HAP-1 (cell line): Measurements from ENCODE around the gene HIPK2.

Experiments
- DNase-seq, 2 experiments: peaks; one replicate each; pipeline ENCODE4 v3.0.0-alpha.2; 2016 to 2020; ENCODE audit warnings: low spot score in 2 of 2
- H3K27me3 ChIP-seq: fragments of 250-450 bp; sonication (Bioruptor Pico); 2 replicates; pipeline ENCODE4 v1.5.1; 2020; ENCODE audit warnings: low read depth, mild to moderate bottlenecking, moderate library complexity
- H3K36me3 ChIP-seq: fragments of 250-450 bp; sonication (Bioruptor Pico); replicated peaks from 2 replicates; pipeline ENCODE4 v1.5.1; 2020; ENCODE audit warnings: mild to moderate bottlenecking
- H3K4me1 ChIP-seq: fragments of 250-450 bp; sonication (Bioruptor Pico); 2 replicates; pipeline ENCODE4 v1.5.1; 2020; ENCODE audit warnings: mild to moderate bottlenecking
- H3K4me3 ChIP-seq: fragments of 250-450 bp; sonication (Bioruptor Pico); 2 replicates; pipeline ENCODE4 v1.5.1; 2020; ENCODE audit warnings: mild to moderate bottlenecking, moderate library complexity
- H3K9me3 ChIP-seq: fragments of 250-450 bp; sonication (Bioruptor Pico); 2 replicates; pipeline ENCODE4 v1.5.1; 2020; ENCODE audit warnings: mild to moderate bottlenecking, moderate library complexity
- in situ Hi-C: fragments of 300-500 bp; cut with MboI; formaldehyde crosslinking; loops from 3 replicates; pipeline ENCODE4 v1.14.3; 2020; ENCODE audit warnings: low sequenced_read_pairs, inconsistent platforms, mixed read lengths

HIPK2 gene

GRCh38 chr7:139591550-139592195, 186.1 kb downstream of the HIPK2 start:
- in situ Hi-C loops: no loop called here
- Histone ChIP-seq H3K27me3 (no peaks in the 10 kb centered on the region), H3K36me3 (peaks cover 4% of the 10 kb centered on the region; the same call in 1 of the 2 replicates), H3K9me3 (no peaks in the 10 kb centered on the region), H3K4me1 (no peaks in the 10 kb centered on the region), H3K4me3 (no peak overlapping the region)
- DNase-seq: no peak

DNA sequence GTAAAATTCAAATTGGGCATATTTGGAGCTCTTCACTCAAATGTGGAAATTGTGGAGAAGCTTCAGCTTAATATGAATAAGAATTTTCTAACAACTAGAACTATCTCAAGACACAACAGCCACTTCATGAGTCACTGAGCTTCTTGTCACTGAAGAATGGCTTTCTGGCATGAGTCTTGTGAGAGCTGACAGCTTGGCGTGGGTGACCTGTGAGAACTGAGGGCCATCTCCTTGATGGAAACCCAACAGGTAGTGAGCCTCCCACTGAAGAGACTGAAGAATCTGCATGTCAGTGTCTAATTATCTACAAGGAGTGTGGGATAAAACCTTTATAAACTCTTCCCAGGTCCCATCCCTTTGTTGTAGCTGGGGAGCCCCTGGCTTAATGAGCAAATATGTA, 188.3 kb downstream of the HIPK2 start:
- peaks cover 12% of the 10 kb centered on the region for H3K4me1 ChIP-seq
- H3K36me3 ChIP-seq: no peaks in the 10 kb centered on the region
- H3K9me3 ChIP-seq: no peaks in the 10 kb centered on the region
- H3K27me3 ChIP-seq: no peaks in the 10 kb centered on the region
- in situ Hi-C loops: no loop called here
- no peak for DNase-seq
- H3K4me3 ChIP-seq: no peak overlapping the region

DNA sequence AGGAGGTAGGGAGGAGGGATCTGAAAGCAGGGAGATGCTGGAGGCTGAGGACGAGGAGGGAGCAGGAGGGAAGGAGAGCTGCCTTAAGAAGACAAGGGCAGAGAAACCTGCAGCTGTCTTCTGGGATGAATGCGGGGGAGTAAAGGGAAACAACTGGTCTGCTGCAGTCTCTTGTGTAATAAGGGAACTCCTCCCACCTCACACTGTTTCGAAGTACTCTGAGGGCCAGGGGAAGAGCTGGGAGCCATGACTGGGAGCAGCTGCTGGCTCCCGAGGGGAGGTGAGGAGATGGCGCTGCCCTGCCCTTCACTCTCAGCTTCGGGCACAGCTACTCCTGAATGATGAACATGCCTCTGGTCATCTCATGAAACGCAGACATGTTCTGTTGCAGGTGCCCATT, 189.2 kb downstream of the HIPK2 start:
- no peak for DNase-seq
- no peak overlapping the region for H3K4me3 ChIP-seq
- in situ Hi-C loops: no loop called here
- 0 out of 2 replicates have a peak, but pooled peaks cover 3% of the 10 kb centered on the region for H3K36me3 ChIP-seq
- H3K4me1 ChIP-seq: peaks cover 12% of the 10 kb centered on the region
- H3K9me3 ChIP-seq: no peaks in the 10 kb centered on the region
- H3K27me3 ChIP-seq: no peaks in the 10 kb centered on the region

- Histone ChIP-seq H3K4me3 (no peak overlapping the region), H3K4me1 (peaks cover 12% of the 10 kb centered on the region), H3K27me3 (no peaks in the 10 kb centered on the region), H3K9me3 (no peaks in the 10 kb centered on the region), H3K36me3 (0 out of 2 replicates have a peak, but pooled peaks cover 7% of the 10 kb centered on the region)
- in situ Hi-C loops: no loop called here
- no peak for DNase-seq
Measured at GRCh38 chr7:139587535-139587934, 190.3 kb downstream of the HIPK2 start.

- Histone ChIP-seq H3K27me3 (no peaks in the 10 kb centered on the region), H3K4me1 (peaks cover 12% of the 10 kb centered on the region), H3K9me3 (no peaks in the 10 kb centered on the region), H3K4me3 (no peak overlapping the region), H3K36me3 (0 out of 2 replicates have a peak, but pooled peaks cover 7% of the 10 kb centered on the region)
- no peak for DNase-seq
- in situ Hi-C loops: no loop called here
Measured at GRCh38 chr7:139586286-139586685, 191.5 kb downstream of the HIPK2 start.

DNA sequence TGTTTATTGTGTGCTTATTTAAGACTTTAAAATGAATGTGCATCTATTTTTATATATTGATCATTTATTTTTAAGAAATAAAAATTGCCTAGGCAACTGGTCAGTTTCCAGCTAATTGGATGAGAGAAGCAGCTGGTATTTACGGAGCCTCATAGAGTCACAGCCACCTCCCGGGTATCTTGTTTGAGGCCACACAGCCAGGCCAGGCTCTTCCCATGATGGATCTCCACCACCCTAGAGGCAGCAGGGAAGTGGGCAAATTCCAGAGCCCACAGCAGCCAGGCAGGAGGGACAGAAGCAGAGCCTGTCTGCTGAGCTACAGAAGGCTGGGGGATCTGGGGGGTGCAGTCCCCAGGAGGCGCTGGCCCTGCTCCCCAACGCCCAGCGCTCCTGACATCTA, 192.8 kb downstream of the HIPK2 start:
- H3K4me1 ChIP-seq: peaks cover 12% of the 10 kb centered on the region
- no peaks in the 10 kb centered on the region for H3K9me3 ChIP-seq
- no peaks in the 10 kb centered on the region for H3K27me3 ChIP-seq
- H3K4me3 ChIP-seq: no peak overlapping the region
- no peak for DNase-seq
- in situ Hi-C loops: no loop called here
- peaks cover 10% of the 10 kb centered on the region; the same call in 1 of the 2 replicates for H3K36me3 ChIP-seq

DNA sequence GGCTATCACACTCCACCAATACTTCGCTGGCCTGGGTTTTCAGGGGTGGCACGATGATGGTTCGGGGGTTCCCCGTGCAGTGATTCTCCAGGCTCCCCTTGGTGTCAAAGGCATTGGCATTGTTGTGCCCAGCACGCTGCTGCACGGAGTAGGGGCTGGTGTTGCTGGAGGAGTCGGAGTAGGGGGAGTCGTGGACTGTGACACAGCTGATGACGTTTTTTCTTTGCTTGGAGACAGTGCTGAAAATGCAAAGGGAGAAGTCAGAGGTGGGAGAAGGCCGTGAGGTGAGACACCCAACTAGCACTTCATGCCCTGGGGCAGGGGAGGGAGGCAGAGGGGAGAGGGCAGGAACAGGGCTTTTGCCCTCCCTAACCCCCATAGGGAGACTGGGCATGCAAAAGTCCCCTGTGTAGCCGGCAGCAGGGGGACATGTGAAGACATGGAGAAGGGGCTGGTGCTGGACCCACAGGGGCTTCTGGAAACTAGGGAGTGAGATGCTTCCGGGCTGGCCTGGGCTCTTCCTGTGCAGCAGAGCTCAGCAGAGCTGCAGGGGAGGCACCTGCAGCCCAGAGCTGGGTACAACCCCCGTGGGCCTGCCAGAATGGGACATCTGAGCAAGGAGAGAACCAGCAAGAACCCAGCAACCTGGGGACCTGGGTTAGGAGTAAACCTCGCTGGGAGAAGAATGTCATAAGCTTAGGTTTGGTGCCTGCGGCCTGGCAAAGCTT, 193.8 kb downstream of the HIPK2 start:
- in situ Hi-C loops: no loop called here
- Histone ChIP-seq H3K36me3 (peaks cover 10% of the 10 kb centered on the region; the same call in 1 of the 2 replicates), H3K4me3 (no peak overlapping the region), H3K4me1 (peaks cover 12% of the 10 kb centered on the region), H3K27me3 (no peaks in the 10 kb centered on the region), H3K9me3 (no peaks in the 10 kb centered on the region)
- no peak for DNase-seq

GRCh38 chr7:139582671-139583155, 195.1 kb downstream of the HIPK2 start:
- H3K27me3 ChIP-seq: no peaks in the 10 kb centered on the region
- H3K36me3 ChIP-seq: peaks cover 10% of the 10 kb centered on the region; the same call in 1 of the 2 replicates
- DNase-seq: no peak
- peaks cover 12% of the 10 kb centered on the region for H3K4me1 ChIP-seq
- no peaks in the 10 kb centered on the region for H3K9me3 ChIP-seq
- no peak overlapping the region for H3K4me3 ChIP-seq
- in situ Hi-C loops: no loop called here

- no peak overlapping the region for H3K4me3 ChIP-seq
- peaks cover 10% of the 10 kb centered on the region; the same call in 1 of the 2 replicates for H3K36me3 ChIP-seq
- DNase-seq: no peak
- H3K27me3 ChIP-seq: no peaks in the 10 kb centered on the region
- in situ Hi-C loops: no loop called here
- no peaks in the 10 kb centered on the region for H3K9me3 ChIP-seq
- peaks cover 12% of the 10 kb centered on the region for H3K4me1 ChIP-seq
Measured at GRCh38 chr7:139582130-139582650, 195.6 kb downstream of the HIPK2 start.

- Histone ChIP-seq H3K27me3 (no peaks in the 10 kb centered on the region), H3K36me3 (peaks cover 10% of the 10 kb centered on the region; the same call in 1 of the 2 replicates), H3K4me3 (no peak overlapping the region), H3K4me1 (peaks cover 3% of the 10 kb centered on the region), H3K9me3 (no peaks in the 10 kb centered on the region)
- in situ Hi-C loops: no loop called here
- DNase-seq: no peak
Measured at GRCh38 chr7:139580435-139580834, 197.4 kb downstream of the HIPK2 start.

DNA sequence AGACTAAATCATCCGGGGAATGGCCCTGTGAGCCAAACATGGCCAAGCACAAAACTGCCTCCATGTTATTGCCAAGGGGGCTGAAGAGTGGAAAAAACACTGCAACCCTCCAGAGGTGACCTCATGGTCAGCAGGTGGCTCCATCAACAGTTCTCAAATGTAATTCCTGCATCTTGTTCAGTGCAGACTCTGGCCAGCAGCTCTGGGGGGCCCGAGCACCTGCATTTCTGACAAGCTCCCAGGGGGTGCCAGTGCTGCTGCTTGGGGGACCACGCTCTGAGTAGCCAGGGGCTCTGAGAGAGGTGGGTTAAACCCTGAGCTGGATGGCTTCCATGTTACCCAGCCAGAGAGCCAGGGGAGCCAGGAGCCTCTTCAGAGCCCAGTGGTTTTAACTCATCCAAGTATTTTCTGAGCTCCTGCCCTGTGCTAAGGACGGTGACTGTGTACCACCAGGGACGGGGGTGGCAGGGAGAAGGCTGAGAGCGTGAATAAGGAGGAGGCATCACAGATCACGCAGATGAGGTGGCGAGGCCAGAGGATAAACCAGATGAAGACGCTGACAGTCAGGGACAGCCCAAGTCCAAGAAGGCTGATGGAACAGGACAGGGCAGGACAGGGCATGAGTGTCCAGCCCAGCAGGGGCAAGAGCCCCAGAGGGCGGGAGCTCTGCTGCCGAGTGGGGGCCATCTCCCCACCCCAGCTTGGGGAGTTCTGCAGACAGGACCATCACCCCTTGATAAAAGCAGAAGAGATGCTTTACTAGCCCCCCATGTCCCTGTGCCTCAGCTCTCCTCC, 201.4 kb downstream of the HIPK2 start:
- in situ Hi-C loops: no loop called here
- DNase-seq: no peak
- Histone ChIP-seq H3K4me3 (no peak overlapping the region), H3K36me3 (peaks cover 3% of the 10 kb centered on the region), H3K9me3 (no peaks in the 10 kb centered on the region), H3K27me3 (no peaks in the 10 kb centered on the region), H3K4me1 (no peaks in the 10 kb centered on the region)

GRCh38 chr7:139575338-139575680, 202.5 kb downstream of the HIPK2 start:
- in situ Hi-C loops: no loop called here
- DNase-seq: no peak
- Histone ChIP-seq H3K4me1 (no peaks in the 10 kb centered on the region), H3K27me3 (no peaks in the 10 kb centered on the region), H3K9me3 (no peaks in the 10 kb centered on the region), H3K4me3 (no peak overlapping the region), H3K36me3 (no peaks in the 10 kb centered on the region; the same call in none of the 2 replicates)

DNA sequence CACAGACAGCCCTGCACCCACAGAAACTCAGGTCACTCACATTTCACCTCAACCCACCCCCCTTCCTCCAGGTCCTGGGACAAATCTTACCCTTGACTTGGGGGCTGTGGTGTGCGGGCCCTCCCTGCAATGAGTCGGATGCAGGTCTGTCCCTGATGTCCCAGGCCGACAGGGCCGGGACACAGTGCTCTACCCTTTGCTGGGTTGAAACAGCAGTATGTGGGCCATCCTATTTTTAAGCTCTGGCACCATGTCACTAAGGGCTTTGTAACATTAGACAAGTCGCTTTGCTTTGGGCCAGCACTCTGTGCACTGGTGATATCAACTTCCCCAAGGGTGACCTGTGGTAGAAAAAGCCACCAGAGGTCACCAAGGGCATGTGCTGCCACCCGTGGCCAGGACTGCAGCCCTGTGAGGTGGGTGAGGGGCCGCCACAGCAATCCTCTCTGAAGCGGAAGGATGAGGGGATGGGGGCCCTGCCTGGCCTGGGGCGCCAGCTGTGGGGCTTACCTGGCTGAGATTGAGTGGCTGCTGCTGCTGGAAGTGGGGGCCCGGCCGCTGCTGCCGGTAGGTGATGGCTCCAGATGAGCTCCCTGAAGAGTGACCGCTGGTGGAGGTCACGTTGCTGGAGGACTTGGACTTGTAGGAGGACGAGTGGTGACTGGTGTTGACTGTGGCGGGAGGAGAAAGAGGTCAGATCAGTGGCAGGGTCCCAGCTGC, 203.0 kb downstream of the HIPK2 start:
- no peaks in the 10 kb centered on the region for H3K4me1 ChIP-seq
- no peaks in the 10 kb centered on the region; the same call in 1 of the 2 replicates for H3K36me3 ChIP-seq
- H3K9me3 ChIP-seq: no peaks in the 10 kb centered on the region
- H3K27me3 ChIP-seq: no peaks in the 10 kb centered on the region
- no peak for DNase-seq
- no peak overlapping the region for H3K4me3 ChIP-seq
- in situ Hi-C loops: no loop called here
